SK-N-SH treated with all-trans-retinoic acid at 6 μM for 48 hours (cell line): ENCODE measurements around the gene CDH19.
A peak's percentile ranks its signal among the peaks of the same experiment; 100 is the strongest.

Source experiments
- ATAC-seq: fragments of 200-7000 bp; cut with Tn5 transposase; 3 replicates; pipeline ENCODE4 v1.9.1; 2020; ENCODE audit warnings: mild to moderate bottlenecking, moderate library complexity
- ARNTL ChIP-seq: fragments of 450-650 bp; formaldehyde crosslinking; IDR thresholded peaks from 2 replicates; pipeline ENCODE4 v1.5.0; 2020; ENCODE audit warnings: low read depth, mild to moderate bottlenecking, moderate library complexity, borderline replicate concordance
- BACH2 ChIP-seq: fragments of 250-450 bp; sonication (Bioruptor Pico); IDR thresholded peaks from 2 replicates; pipeline ENCODE4 v1.9.0; 2021; ENCODE audit warnings: mild to moderate bottlenecking, borderline replicate concordance
- CSDC2 ChIP-seq: fragments of 250-450 bp; sonication (Bioruptor Pico); IDR thresholded peaks from 2 replicates; pipeline ENCODE4 v1.5.0; 2020; ENCODE audit warnings: mild to moderate bottlenecking, moderate library complexity
- ESRRG ChIP-seq: fragments of 250-450 bp; sonication (Bioruptor Pico); IDR thresholded peaks from 2 replicates; pipeline ENCODE4 v1.6.1; 2021; ENCODE audit warnings: mild to moderate bottlenecking
- GLIS3 ChIP-seq: fragments of 250-450 bp; sonication (Bioruptor Pico); IDR thresholded peaks from 2 replicates; pipeline ENCODE4 v1.5.0; 2020; ENCODE audit warnings: mild to moderate bottlenecking, moderate library complexity
- OSR1 ChIP-seq: fragments of 250-450 bp; sonication (Bioruptor Pico); IDR thresholded peaks from 2 replicates; pipeline ENCODE4 v1.8.0; 2022; ENCODE audit warnings: moderate library complexity, mild to moderate bottlenecking, inconsistent platforms
- PPARA ChIP-seq: fragments of 250-450 bp; sonication (Bioruptor Pico); IDR thresholded peaks from 2 replicates; pipeline ENCODE4 v1.5.0; 2020; ENCODE audit warnings: mild to moderate bottlenecking, borderline replicate concordance
- RARB ChIP-seq: fragments of 250-450 bp; sonication (Bioruptor Pico); IDR thresholded peaks from 2 replicates; pipeline ENCODE4 v1.8.0; 2021; ENCODE audit warnings: mild to moderate bottlenecking, moderate library complexity
- SNAI2 ChIP-seq: fragments of 250-450 bp; sonication (Bioruptor Pico); IDR thresholded peaks from 2 replicates; pipeline ENCODE4 v1.5.0; 2020; ENCODE audit warnings: mild to moderate bottlenecking, moderate library complexity
- TCF4 ChIP-seq: fragments of 250-450 bp; sonication (Bioruptor Pico); IDR thresholded peaks from 2 replicates; pipeline ENCODE4 v1.8.0; 2021; ENCODE audit warnings: mild to moderate bottlenecking, moderate library complexity, borderline replicate concordance
- TOX ChIP-seq: fragments of 250-450 bp; sonication (Bioruptor Pico); IDR thresholded peaks from 2 replicates; pipeline ENCODE4 v1.8.0; 2021; ENCODE audit warnings: mild to moderate bottlenecking, moderate library complexity, borderline replicate concordance
- ZFP3 ChIP-seq: fragments of 250-450 bp; sonication (Bioruptor Pico); IDR thresholded peaks from 2 replicates; pipeline ENCODE4 v1.5.0; 2020; ENCODE audit warnings: mild to moderate bottlenecking, moderate library complexity
- ZFP30 ChIP-seq: fragments of 450-650 bp; formaldehyde crosslinking; IDR thresholded peaks from 2 replicates; pipeline ENCODE4 v1.5.0; 2022; ENCODE audit warnings: mild to moderate bottlenecking, moderate library complexity
- ZNF565 ChIP-seq: fragments of 450-650 bp; formaldehyde crosslinking; conservative IDR thresholded peaks from 2 replicates; pipeline ENCODE4 v1.5.0; 2020; ENCODE audit warnings: low read depth, mild to moderate bottlenecking, moderate library complexity
- ZNF70 ChIP-seq: fragments of 450-650 bp; formaldehyde crosslinking; IDR thresholded peaks from 2 replicates; pipeline ENCODE4 v1.5.0; 2020; ENCODE audit warnings: mild to moderate bottlenecking, moderate library complexity
- ZNF8 ChIP-seq: fragments of 450-650 bp; formaldehyde crosslinking; IDR thresholded peaks from 2 replicates; pipeline ENCODE4 v1.5.0; 2020; ENCODE audit warnings: mild to moderate bottlenecking, moderate library complexity
- TF ChIP-seq, protein P1 (sequence below): fragments of 250-450 bp; sonication (Bioruptor Pico); IDR thresholded peaks from 2 replicates; pipeline ENCODE4 v1.8.0; 2020; ENCODE audit warnings: mild to moderate bottlenecking, moderate library complexity, borderline replicate concordance
- TF ChIP-seq, protein P2 (sequence below): fragments of 250-450 bp; sonication (Bioruptor Pico); IDR thresholded peaks from 2 replicates; pipeline ENCODE4 v1.5.1; 2020; ENCODE audit warnings: low read depth, mild to moderate bottlenecking, moderate library complexity
- TF ChIP-seq, protein P3 (sequence below): fragments of 250-450 bp; sonication (Bioruptor Pico); IDR thresholded peaks from 2 replicates; pipeline ENCODE4 v1.5.1; 2021; ENCODE audit warnings: mild to moderate bottlenecking, moderate library complexity
- TF ChIP-seq, protein P4 (sequence below): fragments of 250-450 bp; sonication (Bioruptor Pico); IDR thresholded peaks from 2 replicates; pipeline ENCODE4 v1.5.0; 2020; ENCODE audit warnings: mild to moderate bottlenecking, moderate library complexity

The CDH19 gene

DNA sequence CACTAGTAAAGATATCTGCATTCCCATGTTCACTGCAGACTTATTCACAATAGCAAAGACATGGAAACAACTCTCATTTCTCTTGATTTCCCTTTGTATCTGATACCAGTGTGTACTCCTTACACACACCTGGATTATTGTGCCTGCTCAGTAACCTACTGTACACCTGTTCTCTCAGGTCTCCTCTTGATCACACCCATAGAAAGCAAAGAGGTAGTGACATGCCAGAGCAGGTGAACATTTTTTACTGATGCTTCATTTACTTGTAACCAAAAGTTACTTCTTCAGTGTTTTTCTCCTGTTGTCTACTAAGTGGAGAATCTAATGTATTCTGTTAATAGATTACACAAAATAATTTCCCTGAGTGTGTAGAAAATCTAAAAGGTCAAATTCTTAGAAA lies 46.8 kb downstream of the CDH19 start:
- no peak for ATAC-seq
- TF ChIP-seq, protein P1, sequence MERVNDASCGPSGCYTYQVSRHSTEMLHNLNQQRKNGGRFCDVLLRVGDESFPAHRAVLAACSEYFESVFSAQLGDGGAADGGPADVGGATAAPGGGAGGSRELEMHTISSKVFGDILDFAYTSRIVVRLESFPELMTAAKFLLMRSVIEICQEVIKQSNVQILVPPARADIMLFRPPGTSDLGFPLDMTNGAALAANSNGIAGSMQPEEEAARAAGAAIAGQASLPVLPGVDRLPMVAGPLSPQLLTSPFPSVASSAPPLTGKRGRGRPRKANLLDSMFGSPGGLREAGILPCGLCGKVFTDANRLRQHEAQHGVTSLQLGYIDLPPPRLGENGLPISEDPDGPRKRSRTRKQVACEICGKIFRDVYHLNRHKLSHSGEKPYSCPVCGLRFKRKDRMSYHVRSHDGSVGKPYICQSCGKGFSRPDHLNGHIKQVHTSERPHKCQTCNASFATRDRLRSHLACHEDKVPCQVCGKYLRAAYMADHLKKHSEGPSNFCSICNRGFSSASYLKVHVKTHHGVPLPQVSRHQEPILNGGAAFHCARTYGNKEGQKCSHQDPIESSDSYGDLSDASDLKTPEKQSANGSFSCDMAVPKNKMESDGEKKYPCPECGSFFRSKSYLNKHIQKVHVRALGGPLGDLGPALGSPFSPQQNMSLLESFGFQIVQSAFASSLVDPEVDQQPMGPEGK: no peak
- TF ChIP-seq ZNF565 (CRISPR knock-in tag): no peak
- TF ChIP-seq RARB (CRISPR knock-in tag): no peak

DNA sequence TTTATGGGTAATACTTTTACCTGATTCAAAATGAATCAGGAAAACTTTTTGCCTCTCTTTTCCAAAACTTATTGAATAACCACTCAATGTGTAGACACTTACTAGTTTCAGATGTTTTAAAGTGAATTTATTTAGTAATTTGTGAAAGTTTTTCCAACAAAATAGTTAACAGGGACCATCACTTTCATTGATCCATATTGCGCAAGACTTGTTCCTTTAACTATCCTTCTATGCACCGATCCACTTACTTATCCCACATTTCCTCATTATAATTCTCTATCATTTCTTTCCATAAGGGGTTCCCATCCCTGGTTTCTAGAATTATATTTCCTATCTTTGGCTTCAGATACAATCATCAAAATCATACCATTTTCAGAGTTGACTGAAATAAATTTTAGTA lies 48.3 kb downstream of the CDH19 start:
- TF ChIP-seq, protein P2, sequence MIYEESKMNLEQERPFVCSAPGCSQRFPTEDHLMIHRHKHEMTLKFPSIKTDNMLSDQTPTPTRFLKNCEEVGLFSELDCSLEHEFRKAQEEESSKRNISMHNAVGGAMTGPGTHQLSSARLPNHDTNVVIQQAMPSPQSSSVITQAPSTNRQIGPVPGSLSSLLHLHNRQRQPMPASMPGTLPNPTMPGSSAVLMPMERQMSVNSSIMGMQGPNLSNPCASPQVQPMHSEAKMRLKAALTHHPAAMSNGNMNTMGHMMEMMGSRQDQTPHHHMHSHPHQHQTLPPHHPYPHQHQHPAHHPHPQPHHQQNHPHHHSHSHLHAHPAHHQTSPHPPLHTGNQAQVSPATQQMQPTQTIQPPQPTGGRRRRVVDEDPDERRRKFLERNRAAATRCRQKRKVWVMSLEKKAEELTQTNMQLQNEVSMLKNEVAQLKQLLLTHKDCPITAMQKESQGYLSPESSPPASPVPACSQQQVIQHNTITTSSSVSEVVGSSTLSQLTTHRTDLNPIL (CRISPR knock-in tag): no peak
- no peak for TF ChIP-seq ZNF565 (CRISPR knock-in tag)
- no peak for TF ChIP-seq OSR1
- TF ChIP-seq SNAI2 (CRISPR knock-in tag): no peak
- TF ChIP-seq TOX (CRISPR knock-in tag): no peak
- TF ChIP-seq ARNTL (CRISPR knock-in tag): no peak
- TF ChIP-seq ZFP30 (CRISPR knock-in tag): no peak
- no peak for TF ChIP-seq ZFP3 (CRISPR knock-in tag)
- TF ChIP-seq GLIS3 (CRISPR knock-in tag): no peak
- TF ChIP-seq TCF4 (CRISPR knock-in tag): no peak
- ATAC-seq: no peak

DNA sequence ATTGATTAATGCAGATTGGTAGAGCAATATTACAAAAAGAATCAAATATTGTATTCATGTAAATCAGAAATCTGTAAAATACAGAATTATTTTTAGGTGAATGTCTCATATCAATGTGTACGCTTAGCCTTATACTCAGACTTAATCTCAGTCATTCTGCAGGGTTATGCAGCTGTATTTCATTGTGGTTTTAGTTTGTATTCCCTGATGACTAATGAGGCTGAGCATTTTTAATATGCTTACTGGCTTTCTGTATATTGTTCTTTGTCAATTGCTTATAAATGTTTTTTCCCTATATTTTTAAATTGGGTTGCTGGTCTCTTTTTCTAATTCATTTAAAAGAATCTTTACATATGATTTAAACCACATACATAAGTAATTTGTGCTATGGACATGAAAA lies 50.1 kb downstream of the CDH19 start:
- no peak for TF ChIP-seq ESRRG (CRISPR knock-in tag)
- TF ChIP-seq, protein P3, sequence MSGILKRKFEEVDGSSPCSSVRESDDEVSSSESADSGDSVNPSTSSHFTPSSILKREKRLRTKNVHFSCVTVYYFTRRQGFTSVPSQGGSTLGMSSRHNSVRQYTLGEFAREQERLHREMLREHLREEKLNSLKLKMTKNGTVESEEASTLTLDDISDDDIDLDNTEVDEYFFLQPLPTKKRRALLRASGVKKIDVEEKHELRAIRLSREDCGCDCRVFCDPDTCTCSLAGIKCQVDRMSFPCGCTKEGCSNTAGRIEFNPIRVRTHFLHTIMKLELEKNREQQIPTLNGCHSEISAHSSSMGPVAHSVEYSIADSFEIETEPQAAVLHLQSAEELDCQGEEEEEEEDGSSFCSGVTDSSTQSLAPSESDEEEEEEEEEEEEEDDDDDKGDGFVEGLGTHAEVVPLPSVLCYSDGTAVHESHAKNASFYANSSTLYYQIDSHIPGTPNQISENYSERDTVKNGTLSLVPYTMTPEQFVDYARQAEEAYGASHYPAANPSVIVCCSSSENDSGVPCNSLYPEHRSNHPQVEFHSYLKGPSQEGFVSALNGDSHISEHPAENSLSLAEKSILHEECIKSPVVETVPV (CRISPR knock-in tag): no peak
- TF ChIP-seq ZFP3 (CRISPR knock-in tag): no peak
- TF ChIP-seq ZNF565 (CRISPR knock-in tag): no peak
- TF ChIP-seq SNAI2 (CRISPR knock-in tag): no peak
- no peak for TF ChIP-seq ZNF8
- TF ChIP-seq CSDC2 (CRISPR knock-in tag): no peak
- TF ChIP-seq, protein P4, sequence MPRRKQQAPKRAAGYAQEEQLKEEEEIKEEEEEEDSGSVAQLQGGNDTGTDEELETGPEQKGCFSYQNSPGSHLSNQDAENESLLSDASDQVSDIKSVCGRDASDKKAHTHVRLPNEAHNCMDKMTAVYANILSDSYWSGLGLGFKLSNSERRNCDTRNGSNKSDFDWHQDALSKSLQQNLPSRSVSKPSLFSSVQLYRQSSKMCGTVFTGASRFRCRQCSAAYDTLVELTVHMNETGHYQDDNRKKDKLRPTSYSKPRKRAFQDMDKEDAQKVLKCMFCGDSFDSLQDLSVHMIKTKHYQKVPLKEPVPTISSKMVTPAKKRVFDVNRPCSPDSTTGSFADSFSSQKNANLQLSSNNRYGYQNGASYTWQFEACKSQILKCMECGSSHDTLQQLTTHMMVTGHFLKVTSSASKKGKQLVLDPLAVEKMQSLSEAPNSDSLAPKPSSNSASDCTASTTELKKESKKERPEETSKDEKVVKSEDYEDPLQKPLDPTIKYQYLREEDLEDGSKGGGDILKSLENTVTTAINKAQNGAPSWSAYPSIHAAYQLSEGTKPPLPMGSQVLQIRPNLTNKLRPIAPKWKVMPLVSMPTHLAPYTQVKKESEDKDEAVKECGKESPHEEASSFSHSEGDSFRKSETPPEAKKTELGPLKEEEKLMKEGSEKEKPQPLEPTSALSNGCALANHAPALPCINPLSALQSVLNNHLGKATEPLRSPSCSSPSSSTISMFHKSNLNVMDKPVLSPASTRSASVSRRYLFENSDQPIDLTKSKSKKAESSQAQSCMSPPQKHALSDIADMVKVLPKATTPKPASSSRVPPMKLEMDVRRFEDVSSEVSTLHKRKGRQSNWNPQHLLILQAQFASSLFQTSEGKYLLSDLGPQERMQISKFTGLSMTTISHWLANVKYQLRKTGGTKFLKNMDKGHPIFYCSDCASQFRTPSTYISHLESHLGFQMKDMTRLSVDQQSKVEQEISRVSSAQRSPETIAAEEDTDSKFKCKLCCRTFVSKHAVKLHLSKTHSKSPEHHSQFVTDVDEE (CRISPR knock-in tag): no peak
- no peak for TF ChIP-seq BACH2
- TF ChIP-seq TOX (CRISPR knock-in tag): no peak
- no peak for TF ChIP-seq OSR1
- TF ChIP-seq PPARA (CRISPR knock-in tag): no peak
- no peak for TF ChIP-seq ZNF70 (CRISPR knock-in tag)

DNA sequence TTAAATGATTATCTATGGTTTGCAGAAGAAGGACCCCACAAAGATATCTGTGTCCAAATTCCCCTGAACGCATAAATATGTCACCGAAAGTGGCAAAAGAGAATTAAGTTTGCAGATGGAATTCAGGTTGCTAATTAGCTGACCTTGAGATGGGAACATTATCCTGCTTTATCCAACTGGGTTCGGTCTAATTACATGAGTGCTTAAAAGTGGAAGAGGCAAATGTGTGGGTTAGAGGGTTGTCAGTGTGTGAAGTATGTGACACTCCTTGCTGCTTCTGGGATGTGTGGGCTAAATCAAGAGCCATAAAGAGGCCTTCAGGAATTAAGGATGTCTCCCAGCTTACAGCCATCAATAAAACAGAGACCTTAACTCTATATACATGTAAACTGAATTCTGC lies 53.5 kb downstream of the CDH19 start:
- no peak for TF ChIP-seq OSR1
- TF ChIP-seq BACH2: no peak
- no peak for TF ChIP-seq RARB (CRISPR knock-in tag)
- TF ChIP-seq SNAI2 (CRISPR knock-in tag): no peak
- TF ChIP-seq ZNF565 (CRISPR knock-in tag): no peak
- TF ChIP-seq ZFP3 (CRISPR knock-in tag): no peak
- TF ChIP-seq TOX (CRISPR knock-in tag): no peak
- TF ChIP-seq, protein P1: no peak
- TF ChIP-seq ARNTL (CRISPR knock-in tag): no peak
- TF ChIP-seq GLIS3 (CRISPR knock-in tag): no peak
- no peak for ATAC-seq

More for the DNA sequence above, 50.1 kb downstream of the CDH19 start:
- peak; percentile 77 for ATAC-seq
